ENCODE data around the gene TPCN2.

- no peak for TF ChIP-seq POLR2AphosphoS5 (IDR thresholded peaks at IDR 0.05; ENCODE audit: borderline replicate concordance, low read depth, low read length)
- no peak for TF ChIP-seq FOXP2 (optimal IDR thresholded peaks at IDR 0.05; ENCODE audit: control extremely low read depth, extremely low read length, insufficient read depth)
These were observed 75.1 kb downstream of the TPCN2 start for GRCh38 chr11:69123593-69124545.
